HepG2 (cell line): ENCODE results near the gene ZDHHC7.

Experiments used
- CTCF ChIP-seq: sonication (generic); formaldehyde crosslinking; IDR thresholded peaks from 2 replicates; pipeline ENCODE4 v1.5.0; 2020; ENCODE audit warnings: mild to moderate bottlenecking, missing genetic modification reagents, moderate library complexity
- EZH2 ChIP-seq: conservative IDR thresholded peaks from 2 replicates; pipeline ENCODE4 v1.6.1; 2012; ENCODE audit warnings: mild to moderate bottlenecking, low read depth, low read length, moderate library complexity
- MAFF ChIP-seq: IDR thresholded peaks from 2 replicates; pipeline ENCODE4 v1.6.1; 2011; ENCODE audit warnings: low read depth, low read length, improper control_type of control experiment
- PBX3 ChIP-seq: sonication (generic); formaldehyde crosslinking; IDR thresholded peaks from 2 replicates; pipeline ENCODE4 v1.8.1; 2023; ENCODE audit warnings: missing genetic modification reagents, inconsistent platforms, borderline replicate concordance
- SNAPC5 ChIP-seq: sonication (generic); formaldehyde crosslinking; IDR thresholded peaks from 2 replicates; pipeline ENCODE4 v1.8.1; 2023; ENCODE audit warnings: mild to moderate bottlenecking, missing genetic modification reagents, borderline replicate concordance
- ZFAT ChIP-seq: sonication (generic); formaldehyde crosslinking; conservative IDR thresholded peaks from 2 replicates; pipeline ENCODE4 v1.8.1; 2023; ENCODE audit warnings: missing genetic modification reagents, inconsistent platforms
- ZNF33B ChIP-seq: sonication (generic); formaldehyde crosslinking; IDR thresholded peaks from 2 replicates; pipeline ENCODE4 v1.5.1; 2020; ENCODE audit warnings: mild to moderate bottlenecking, missing genetic modification reagents
- ZNF710 ChIP-seq: sonication (generic); formaldehyde crosslinking; IDR thresholded peaks from 2 replicates; pipeline ENCODE4 v1.5.0; 2020; ENCODE audit warnings: mild to moderate bottlenecking, missing genetic modification reagents, borderline replicate concordance

GRCh38 chr16:84926462-84926861 lies 84.9 kb downstream of the ZDHHC7 start:
- no peak for TF ChIP-seq PBX3 (CRISPR knock-in tag)
- no peak for TF ChIP-seq CTCF (CRISPR knock-in tag)
- no peak for TF ChIP-seq ZFAT (CRISPR knock-in tag)
- TF ChIP-seq EZH2 = no peak
- TF ChIP-seq SNAPC5 (CRISPR knock-in tag) = no peak
- no peak for TF ChIP-seq ZNF33B
- TF ChIP-seq MAFF = no peak
- no peak for TF ChIP-seq ZNF710 (CRISPR knock-in tag)
